HG02642 (cell line): Measurements from ENCODE around the gene PLA2G4A.

Experiments used
- ATAC-seq: cut with Tn5 transposase; IDR thresholded peaks from one replicate; pipeline ENCODE4 v1.9.1; 2021; ENCODE audit warnings: mild to moderate bottlenecking; ENCODE audit not compliant: unreplicated experiment, poor library complexity

The PLA2G4A gene

DNA sequence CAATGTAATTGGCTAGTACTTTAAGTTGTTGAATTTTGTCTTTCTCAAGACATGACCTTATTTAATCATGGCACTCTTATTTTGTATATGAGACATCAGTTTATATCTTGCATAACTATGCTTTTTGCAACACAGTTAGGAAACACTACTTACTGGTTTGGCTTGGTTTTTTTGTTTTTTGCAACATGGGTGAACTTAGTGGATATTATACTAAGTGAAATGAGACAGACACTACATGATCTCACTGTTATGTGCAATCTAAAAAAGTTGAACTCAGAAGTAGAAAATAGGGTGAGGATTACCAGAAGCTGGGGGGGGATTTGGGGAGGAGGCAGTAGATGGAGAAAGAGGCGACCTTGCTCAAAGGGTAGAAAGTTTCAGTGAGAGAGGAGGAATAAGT, 132.1 kb downstream of the PLA2G4A start:
- ATAC-seq, result no peak

DNA sequence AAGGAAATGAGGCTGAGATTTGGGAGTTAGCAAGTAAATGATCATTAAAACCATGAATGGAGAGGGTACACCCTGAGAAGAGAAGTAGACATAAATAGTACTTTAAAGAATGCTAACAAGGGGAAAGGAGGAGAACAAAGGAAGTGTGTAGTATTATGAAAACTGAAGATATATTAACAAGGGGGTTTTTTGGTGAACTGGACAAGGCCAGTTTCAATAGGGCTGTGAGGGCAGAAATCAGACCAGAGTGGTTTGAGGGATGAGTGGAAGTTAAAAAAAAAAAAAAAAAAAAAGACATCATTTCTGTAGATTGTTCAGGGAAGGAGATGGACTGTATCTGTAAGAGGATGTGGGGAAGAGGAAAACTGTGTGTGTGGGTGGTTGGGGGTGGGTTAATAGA, 137.1 kb downstream of the PLA2G4A start:
- ATAC-seq, result no peak

DNA sequence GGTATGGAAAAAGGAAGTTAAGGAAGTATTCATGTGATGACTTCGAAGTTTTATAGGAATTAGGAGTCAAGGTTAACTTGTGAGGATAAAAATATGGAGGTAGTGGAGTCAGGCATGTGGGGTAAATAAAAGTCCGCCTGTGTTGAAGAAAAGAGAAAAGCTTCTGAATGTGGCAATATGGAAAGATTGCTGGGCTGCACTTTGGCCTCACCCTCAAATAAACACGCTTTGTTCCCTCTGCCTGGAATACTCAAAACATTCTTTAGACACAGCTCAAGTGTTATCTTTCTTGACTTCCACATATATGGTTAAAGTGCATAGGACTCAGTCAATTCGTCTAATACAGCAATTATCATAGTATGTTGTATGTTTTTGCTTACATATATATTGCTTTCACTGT, 137.7 kb downstream of the PLA2G4A start:
- ATAC-seq, result no peak

DNA sequence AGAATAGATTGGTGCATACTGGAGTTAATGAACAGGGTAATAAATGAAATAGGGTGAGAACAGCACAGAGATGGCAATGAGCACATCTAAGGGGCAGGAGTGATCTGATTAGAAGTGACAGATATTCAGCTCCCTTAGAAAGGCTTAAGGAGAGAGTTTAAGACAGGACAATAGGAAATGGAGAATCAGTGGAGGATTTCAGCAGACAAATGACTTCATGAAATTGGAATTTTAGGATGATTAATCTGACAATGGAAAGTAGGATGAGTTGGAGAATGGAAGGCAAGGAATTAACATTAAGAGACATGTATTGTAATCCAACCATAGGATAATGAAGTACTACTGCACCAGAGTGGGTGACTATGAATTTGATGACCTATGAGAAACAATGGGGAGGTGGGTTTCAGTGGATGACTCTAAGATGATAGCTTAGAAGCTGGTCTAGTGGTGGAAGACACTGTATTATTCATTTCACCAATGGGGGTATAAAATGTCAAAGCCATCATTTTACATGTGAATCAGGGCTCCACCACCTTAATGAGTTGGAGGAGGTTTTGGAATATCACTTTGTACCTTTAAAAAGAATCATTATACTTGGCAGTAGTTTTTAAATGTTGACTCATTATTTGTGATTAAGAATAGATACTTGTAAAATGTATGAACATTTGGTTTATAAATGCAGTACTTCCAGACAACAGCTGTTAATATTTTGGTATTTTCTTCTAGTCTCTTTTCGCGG, 139.1 kb downstream of the PLA2G4A start:
- no peak for ATAC-seq

DNA sequence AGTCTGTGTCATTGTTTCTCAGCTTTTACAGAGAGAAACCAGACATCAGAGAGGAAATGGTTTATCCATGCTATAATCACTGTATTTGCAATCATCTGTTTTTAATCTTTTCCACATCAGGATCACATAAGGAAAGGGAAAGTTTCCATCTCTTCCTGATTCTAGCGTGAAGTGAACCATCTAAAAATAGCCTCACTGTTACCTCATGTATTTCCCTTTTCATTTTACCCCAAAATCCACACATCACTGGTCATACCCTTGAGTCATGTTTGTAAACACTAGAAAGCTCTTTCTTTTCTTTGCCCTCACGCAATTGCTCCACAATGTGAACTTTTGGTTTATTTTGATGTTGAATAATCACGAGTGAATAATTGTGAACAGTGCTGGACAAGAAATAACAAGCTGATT, 146.0 kb downstream of the PLA2G4A start:
- no peak for ATAC-seq

DNA sequence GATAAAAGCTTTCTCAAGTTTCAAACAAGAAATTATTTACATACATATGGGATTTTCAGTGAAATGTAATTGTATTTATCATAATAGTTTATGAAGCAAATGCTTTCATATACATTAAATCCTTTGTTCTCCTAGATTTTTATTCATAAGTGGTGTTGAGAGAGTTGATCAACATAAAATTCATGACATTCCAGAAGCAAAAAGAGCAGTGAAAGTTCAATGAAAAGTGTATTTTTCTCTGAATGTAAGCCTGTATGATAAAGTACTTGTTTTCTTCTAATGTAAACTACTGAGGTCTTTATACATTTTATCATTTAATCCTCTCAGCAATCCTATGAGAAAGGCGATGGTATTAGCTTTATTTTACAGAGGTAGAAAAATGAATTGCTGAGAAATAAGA, 146.5 kb downstream of the PLA2G4A start:
- no peak for ATAC-seq

DNA sequence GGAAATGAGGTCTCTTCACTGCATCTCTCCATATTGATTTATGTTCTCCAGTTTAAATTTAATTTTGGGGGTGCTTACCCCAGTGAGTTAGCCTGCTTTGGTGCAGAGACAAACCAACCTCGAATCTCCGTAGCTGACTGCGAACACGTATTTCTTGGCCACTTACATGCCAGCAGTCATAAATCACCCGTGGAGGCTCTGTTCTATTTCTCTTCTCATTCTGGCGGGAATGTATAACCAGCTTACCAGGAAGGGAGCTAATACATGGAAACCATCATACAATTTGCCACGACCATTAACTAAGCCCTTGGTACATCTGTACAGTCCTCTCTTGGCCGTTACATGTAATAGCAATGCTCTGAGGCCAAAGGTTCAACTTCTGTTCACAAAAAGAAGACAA, 148.0 kb downstream of the PLA2G4A start:
- ATAC-seq, result no peak

DNA sequence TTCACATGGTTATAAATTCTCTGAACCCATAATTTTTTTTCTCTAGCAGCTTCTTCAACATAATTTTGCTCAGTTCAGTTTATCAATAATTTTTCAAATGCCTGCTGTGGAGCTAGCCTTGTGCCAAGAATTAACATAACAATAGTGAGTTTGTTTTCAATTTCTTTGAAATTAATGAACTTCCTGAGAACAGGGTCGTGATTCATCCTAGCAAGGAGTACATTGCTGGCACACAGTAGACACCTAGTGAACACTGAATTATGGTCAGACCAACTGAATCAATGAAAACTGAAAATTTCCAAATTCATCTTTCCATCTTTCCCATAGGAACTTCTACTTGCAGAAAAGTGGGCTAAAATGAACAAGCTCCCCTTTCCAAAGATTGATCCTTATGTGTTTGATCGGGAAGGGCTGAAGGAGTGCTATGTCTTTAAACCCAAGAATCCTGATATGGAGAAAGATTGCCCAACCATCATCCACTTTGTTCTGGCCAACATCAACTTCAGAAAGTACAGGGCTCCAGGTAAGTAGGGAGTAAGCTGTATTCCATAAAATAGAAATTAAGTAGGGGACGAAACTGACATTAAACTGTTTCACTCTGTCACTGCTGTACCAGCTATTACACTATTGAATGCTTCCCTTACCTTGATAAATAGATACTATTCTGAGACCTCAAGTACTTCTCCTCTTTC, 148.7 kb downstream of the PLA2G4A start:
- no peak for ATAC-seq

DNA sequence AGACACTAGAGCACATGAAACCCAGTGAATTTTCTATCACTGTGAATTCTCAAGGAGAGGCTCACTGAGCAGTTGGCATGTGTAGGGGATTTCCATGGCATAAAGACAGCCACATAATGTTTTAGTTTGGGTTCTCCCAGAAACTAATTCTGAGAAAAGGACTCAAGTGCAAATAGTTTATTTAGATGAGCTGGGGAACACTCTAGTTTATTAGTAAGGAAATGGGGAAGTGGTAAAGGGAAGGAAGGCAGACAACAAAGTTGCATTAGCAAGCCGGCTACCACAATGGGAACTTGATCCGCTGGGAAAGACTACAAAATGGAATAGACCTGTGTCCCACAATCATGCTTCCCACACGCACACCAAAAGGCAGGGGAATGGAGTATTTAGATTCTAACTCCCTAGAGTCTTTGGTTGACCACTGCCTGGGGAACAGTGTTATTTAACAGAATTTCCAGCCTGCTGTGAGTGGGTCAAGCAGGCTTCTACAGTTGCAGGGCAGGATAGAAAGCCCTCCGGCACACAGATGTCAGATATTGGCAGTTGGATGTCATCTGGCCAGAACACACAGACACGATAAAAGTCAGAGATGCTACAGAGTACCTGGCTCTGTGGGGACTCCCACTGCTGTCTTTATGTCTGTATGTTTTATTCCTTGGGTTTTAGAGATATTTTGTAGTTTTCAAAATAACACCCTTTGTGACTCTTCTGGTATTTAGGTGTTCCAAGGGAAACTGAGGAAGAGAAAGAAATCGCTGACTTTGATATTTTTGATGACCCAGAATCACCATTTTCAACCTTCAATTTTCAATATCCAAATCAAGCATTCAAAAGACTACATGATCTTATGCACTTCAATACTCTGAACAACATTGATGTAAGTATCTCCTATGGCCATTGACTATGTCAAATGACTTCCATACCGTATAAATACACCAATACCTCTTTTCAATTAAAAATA, 150.1 kb downstream of the PLA2G4A start:
- ATAC-seq, result peak; percentile 53

DNA sequence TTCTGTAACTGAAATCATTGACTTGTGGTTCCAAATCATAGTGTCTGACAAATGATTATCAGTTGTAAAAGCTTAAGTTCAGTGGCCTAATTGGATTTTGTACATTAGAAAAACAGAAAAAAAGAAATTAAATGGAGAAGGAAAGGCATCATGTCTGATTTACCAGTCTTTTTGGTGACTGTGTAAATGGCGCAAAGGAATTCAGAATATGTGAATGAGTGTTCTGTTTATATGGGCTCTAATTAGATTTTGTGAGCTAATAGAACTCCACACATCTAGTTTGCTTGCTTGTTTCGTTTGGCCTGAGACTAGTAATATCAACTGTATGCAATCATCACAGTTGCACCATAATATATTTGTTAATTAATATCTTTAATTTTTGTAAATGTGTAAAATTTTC, 151.7 kb downstream of the PLA2G4A start:
- ATAC-seq, result no peak

DNA sequence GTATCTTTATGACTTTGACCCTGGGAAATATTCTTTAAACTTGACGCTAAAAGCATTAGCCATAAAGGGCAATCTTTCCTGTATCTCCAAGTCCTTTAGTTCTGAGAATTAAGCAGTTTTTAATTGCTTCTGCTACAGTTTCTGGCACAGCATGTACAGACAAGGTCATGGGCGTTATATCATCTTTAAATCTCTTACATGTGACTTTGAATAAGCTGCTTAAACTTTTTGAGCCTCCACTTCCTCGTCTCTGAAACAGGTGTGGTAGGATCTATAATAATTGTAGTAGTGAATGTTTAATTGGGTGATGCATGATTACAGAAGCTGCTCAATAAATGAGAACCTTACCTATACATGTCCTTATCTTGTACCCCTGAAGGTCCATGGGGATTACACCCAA, 153.4 kb downstream of the PLA2G4A start:
- ATAC-seq, result no peak

DNA sequence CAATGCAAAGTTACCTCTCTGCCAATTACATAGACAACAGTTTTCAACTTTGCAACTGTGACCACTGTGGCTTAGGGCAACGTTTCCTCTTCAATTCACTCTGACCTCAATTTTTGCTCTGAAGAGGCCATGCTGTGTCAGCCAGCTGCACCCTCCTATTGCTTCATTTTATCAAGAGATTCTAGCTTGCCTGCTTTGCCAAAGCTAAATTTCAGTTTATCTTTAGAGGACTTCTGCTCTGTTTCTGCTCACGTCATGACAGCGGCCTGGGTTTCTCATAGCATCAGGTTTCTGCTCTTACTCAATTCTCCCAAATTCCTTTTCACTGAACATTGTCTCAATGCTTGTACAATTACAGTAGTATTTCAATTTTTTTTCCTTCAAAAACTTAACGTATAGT, 154.6 kb downstream of the PLA2G4A start:
- no peak for ATAC-seq

DNA sequence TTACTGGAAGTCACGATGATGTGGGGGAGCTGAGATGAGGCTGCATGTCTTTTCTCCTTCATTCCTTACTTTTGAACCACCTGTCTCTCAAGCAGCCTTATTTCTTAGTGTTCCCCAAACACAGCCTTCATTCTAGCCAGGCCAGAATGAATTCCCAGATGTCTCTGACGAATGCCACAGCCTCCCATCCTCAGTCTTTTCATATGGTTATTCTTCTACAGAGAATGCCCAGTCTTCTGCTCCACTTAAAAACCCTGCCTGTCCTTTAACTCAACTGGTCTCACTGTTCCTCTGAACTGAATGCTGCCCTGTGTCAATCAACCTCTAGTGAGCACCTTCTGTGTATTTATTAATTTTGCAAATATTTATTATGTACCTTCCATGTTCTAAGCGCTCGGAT, 156.2 kb downstream of the PLA2G4A start:
- ATAC-seq, result no peak

DNA sequence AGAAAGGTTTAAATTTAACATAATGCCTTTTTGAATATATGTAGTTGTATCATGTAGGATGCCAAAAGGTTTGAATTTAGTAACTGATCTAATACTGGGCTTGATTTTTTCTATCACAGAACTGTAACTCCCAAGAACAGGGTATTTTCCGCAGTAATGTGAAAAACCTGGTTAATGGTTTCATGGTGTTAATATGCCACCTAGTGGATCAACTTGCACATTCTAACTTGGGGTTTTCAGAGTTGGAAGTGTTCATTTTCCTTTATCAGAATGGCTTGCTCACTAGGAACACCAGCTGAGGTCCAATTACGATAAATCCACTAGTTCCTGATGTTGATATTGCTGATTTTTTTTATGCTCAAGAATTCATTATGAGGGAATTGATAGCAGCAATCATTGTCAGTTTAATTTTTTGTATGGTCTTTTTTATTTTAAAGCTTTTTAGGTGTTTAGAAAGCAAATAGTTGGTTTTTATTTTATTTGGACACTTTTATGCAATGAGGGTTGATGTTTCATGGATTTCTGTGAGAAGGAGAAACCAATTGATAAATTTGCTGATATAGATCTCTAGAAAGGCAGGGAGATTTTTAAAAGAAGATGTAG, 157.2 kb downstream of the PLA2G4A start:
- peak; percentile 80 for ATAC-seq

DNA sequence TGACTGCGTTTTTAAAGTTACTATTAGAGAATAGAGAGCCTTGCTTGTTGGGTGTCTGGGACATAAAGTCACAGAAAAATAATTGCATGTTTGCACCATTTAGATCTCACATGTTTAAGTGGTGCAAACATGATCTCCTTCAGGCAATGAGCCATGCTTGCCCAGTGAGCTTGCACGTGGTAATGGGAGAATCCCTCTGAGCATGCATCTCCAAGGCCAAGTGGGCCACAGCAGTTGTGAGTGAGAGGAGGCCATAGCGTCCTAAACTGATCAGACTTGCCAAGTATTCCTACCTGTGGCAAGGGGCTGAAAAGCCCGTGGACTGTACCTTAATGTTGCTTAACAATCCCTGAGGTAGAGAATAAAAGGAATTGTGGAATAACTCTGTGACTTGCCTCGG, 158.3 kb downstream of the PLA2G4A start:
- no peak for ATAC-seq

DNA sequence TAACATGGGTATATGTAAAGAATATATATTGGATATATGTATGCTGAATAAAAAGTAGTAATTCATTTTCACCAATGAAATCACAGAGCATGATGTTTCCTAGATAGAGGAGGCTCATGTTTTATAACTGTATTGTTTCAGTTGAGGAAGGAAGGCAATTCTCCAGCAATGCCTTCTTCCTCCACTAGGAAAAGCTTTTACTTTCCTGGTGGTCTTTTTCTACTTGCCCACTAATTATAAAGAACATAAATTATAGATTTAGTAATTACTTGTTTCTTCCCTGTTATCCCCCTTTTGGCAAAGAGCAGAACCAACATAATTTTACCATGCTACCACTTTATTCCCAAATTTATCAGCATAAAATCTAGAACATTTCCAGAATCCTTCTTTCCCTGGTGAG, 159.0 kb downstream of the PLA2G4A start:
- no peak for ATAC-seq

DNA sequence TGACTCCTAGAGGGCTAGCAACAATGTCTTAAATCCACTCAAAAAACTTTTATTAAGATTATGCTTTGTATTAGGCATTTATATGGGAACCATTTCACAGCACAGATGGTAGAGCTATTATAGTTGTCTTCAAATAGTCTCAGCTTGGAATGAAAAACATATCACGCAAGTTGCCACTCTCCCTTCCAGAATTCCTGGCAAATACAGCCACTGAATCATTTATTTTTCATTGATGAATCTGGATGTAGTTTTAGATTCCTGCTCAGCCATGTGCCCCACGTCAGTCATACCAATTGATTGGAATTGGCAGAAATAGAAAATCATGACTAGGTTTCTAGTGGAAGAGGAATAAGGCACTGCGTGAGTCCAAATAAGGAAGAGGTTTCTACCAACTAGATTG, 165.2 kb downstream of the PLA2G4A start:
- no peak for ATAC-seq

DNA sequence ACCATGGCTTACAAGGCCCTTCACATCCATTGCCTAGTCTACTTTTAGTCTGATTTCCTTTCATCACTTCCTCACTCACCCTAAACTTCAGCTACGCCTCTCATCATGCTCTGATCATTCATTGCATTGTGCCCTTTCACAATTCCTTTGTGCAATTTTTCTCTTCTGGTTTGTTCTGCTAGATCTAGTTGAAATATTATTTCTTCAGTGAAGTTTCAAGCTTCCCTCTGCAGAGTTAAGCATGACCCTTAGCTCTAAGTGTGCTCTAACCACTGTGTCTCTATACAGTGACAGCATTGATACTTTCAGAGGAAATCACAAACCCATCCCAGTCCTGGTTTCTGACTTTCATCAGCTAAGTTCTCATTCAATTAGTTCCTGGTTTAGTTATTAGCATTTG, 166.1 kb downstream of the PLA2G4A start:
- ATAC-seq, result no peak

DNA sequence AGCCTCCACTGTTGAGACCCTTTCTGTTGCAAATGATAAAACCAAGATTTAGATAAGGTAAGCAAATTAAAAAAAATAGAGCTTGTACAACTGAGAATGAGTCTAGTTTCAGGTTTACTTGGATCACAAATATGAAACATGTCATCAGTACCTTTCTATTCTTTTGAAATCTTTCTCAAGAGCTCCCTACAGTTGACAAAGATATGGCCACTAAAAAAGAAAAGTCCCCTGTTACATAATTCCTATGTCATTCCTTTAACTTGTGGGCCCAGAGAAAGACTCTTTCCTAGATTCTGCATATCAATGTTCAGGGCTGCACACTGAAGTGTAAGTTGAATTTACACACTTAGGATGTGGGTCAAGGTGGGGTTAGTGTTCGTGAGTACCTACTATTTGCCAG, 168.1 kb downstream of the PLA2G4A start:
- no peak for ATAC-seq

DNA sequence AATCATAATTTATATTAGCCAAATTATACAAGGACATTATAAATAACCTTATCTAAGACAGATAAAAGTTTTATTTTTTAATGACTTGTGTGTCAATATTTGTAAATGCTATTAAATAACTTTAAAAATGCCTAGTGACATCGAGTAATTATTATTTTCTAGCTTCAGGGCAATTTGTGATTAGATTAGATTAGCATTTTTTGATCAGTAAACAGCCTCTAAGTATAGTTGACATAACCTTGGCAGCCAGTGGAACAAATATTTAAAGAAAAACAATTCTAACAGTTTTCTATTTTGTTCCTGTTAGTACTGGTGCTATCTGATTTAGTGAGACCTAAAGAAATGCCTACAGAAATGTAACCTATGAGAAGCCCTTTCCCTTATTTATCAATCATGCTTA, 169.1 kb downstream of the PLA2G4A start:
- no peak for ATAC-seq

DNA sequence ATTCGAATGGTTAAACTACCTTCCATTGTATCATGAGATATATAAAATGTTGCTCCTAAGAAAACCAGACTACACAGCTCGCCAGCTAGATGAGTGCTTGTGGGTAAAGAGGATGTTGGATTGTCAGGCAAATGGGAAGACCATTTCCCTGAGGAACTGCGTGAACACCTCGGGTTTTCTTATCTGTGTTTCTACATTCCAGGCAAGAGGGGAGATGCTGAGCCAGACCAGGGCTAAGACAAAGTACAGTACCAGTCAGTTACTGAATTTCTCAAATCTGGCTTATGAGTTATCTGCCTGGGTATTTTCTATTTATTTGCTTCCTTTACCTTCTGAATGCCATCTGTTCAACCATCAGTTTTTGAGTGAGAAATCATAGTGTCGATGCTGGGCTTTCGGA, 170.8 kb downstream of the PLA2G4A start:
- no peak for ATAC-seq
